ENCODE data around the gene CAMK2A. TPM values are rescaled to one million over a fixed set of nuclear protein-coding genes. Genes with fewer than 3 reads are reported as not detected.

The CAMK2A gene
- total RNA-seq, 1 experiment from 2014 or later, result 0.33 TPM

GRCh38 chr5:150183436-150183835 is 106.1 kb downstream of the CAMK2A start:
- Histone ChIP-seq H2AK5ac (ENCODE audit: insufficient read length, low read length) (no peak overlapping the region), H3K23ac (ENCODE audit: insufficient read length, low read depth, low read length) (no peak overlapping the region), H2AFZ (ENCODE audit: low read length) (no peak overlapping the region), H3K4me2 (ENCODE audit: insufficient read depth, insufficient read length, low read length) (no peak overlapping the region), H3K4me1 (ENCODE audit: insufficient read depth, low read length) (peaks cover 5% of the 10 kb centered on the region; the same call in 1 of the 2 replicates), H4K20me1 (ENCODE audit: control insufficient read depth, insufficient read depth, insufficient read length) (no peaks in the 10 kb centered on the region), H3K4ac (ENCODE audit: low read depth, low read length) (no peak overlapping the region), H3K56ac (ENCODE audit: insufficient read length, low read depth, low read length) (no peak overlapping the region), H2BK20ac (ENCODE audit: low read depth, low read length, poor library complexity, severe bottlenecking) (no peak overlapping the region), H2BK120ac (ENCODE audit: low read depth, low read length, poor library complexity, severe bottlenecking) (no peak overlapping the region), H3K9ac (ENCODE audit: extremely low read depth, insufficient read length, low read length) (no peak overlapping the region), H3K79me2 (ENCODE audit: insufficient read depth, low read length) (no peaks in the 10 kb centered on the region), H4K5ac (ENCODE audit: insufficient read length, low read depth, low read length) (no peak overlapping the region), H3K23me2 (ENCODE audit: insufficient read length, low read depth, low read length, poor library complexity, severe bottlenecking) (no peaks in the 10 kb centered on the region), H3K14ac (ENCODE audit: insufficient read depth, low read length) (no peak overlapping the region), H3K18ac (ENCODE audit: insufficient read length, low read depth, low read length) (no peak overlapping the region), H3K27ac (ENCODE audit: insufficient read length, low read depth, low read length) (no peak overlapping the region), H4K8ac (replicated peaks; ENCODE audit: insufficient read length, low read depth, low read length) (no peak overlapping the region), H2BK12ac (ENCODE audit: insufficient read length, low read depth, low read length) (no peak overlapping the region), H3K27me3 (ENCODE audit: insufficient read depth, low read length) (peaks cover 12% of the 10 kb centered on the region; the same call in 1 of the 2 replicates), H2BK5ac (ENCODE audit: insufficient read length, low read length) (no peak overlapping the region), H4K91ac (ENCODE audit: insufficient read length, low read depth, low read length) (no peak overlapping the region), H2BK15ac (ENCODE audit: low read depth, low read length) (no peak overlapping the region), H3K79me1 (ENCODE audit: insufficient read depth, low read depth, low read length, poor library complexity, severe bottlenecking) (no peaks in the 10 kb centered on the region), H3K9me3 (ENCODE audit: control insufficient read depth, low read depth, low read length) (no peaks in the 10 kb centered on the region), H3T11ph (ENCODE audit: low read length) (no peak overlapping the region)
- Mint-ChIP-seq H3K36me3 (ENCODE audit: insufficient read depth in 1 of 3, low read depth in 3 of 3) (no peaks in the 10 kb centered on the region; a peak in 1 of 7 replicates), H3K27ac (no peak overlapping the region), H3K4me1 (peaks cover 15 to 20% of the 10 kb centered on the region in 2 experiments), H3K9me3 (no peaks in the 10 kb centered on the region; a peak in 1 of 5 replicates), H3K27me3 (ENCODE audit: low read depth) (peaks cover 82% of the 10 kb centered on the region), H3K4me3 (no peak overlapping the region)
- no CpG with 5 or more reads among the region's 12 CpGs for WGBS (ENCODE audit: extremely low coverage, insufficient read length, low lambda C conversion rate)
- TF ChIP-seq CTCF (conservative IDR thresholded peaks at IDR 0.05), result no peak
- no peak for DNase-seq

Data from H9 (cell line).